GM15510 (cell line): ENCODE measurements around the gene FAM50B.

Experiments used
- POLR2A ChIP-seq: IDR thresholded peaks from 3 replicates; pipeline ENCODE4 v1.6.1; 2011; ENCODE audit warnings: borderline replicate concordance; ENCODE audit not compliant: insufficient read length; ENCODE audit errors: extremely low read depth

FAM50B gene

DNA sequence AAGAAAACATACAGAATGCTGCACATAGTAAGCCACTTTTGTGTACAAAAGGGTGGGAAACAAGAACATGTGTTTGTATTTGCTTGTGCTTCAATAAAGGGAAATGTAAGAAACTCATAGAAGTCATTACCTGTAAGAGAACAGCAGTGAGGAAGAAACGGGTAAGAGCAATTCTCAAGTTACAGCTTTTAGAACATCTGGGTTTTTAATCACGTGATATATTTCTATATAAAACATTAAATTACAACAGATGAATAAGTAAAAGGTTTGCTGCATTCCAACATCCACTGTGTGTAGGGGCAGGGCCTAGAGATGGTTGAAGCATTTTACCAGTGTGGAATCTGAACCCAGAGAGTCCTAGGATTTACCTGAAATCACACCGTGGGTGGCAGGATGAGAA lies 36.6 kb upstream of the FAM50B start:
- no peak for TF ChIP-seq POLR2A

DNA sequence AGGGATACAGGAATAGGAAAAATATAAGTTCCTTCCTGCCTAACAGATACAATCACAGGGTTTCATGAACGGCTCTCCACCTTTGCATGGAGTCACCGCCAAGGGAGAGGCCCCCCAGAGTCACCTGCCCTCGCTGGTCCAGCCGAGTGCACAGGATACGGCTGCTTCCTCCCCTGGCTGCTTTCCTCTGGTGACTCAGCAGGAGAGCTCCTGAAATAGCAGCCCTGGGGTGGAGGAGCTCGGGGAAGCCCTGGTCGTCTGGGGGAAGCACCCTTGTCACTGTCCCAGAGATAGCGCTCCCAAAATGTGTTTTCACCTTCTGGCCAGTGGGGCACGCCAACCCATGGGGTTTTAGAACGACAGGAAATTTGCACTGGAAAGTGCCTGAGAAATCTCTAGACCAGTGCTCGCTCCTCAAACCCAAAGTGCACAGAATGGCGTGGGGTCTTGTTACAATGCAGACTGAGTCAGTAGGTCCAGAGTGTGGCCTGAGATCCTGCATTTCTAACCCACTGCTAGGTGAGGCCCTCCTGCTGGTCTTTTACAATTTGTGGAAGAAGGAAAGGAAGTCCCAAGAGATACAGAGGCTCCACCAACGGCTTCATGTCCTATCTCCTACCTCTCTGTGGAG lies 35.9 kb upstream of the FAM50B start:
- no peak for TF ChIP-seq POLR2A

DNA sequence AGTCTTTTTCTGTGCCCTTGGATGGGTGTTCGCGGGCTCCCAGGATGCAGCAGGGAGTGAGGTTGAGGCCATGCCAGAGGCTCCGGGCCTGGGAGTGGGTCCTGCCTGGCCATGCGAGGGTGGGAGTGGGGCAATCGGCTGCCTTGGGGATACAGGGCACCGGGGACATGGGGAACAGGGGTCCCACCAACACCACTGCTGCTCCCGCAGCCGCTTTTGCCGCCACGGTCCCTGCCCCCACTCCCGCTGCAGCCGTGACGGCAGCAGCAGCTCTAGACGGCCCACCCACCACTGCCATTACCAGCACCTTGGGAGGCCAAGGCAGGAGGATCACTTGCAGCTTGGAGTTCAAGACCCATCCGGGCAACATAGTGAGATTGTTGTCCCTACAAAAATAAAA lies 35.3 kb upstream of the FAM50B start:
- no peak for TF ChIP-seq POLR2A

DNA sequence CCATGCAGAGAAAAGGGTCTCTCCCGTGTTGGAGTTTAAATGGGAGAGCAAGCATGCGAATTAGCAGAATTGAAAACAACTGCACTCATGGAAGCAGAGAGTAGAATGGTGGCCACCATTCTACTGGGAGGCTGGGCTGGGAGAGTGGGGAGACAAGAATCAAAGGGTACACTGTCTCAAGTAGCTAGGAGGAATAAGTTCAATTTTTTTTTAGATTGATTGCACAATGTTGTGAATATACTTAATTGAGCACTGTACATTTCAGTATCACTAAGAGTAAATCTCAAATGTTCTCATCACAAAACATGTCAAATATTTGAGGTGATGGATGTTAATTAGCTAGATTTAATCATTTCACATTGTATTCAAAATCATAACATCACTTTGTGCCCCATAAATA lies 34.6 kb upstream of the FAM50B start:
- no peak for TF ChIP-seq POLR2A

DNA sequence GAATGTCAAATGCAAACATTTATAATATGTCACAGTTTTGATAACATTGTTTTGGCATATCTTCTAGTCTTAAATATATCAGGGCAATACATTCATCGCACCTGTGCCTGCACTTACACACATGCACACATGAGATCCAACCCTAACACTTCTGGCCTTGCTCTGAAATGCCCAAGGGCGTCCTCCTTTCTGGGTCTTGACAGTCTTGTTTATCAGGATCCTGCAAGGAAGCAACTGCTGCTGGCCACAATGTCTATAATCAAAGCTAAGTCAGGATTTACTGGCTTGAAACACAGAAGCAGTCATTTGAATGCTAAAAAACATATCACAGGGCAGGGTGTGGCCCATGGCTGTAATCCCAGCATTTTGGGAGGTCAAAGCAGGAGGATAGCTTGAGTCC lies 32.9 kb upstream of the FAM50B start:
- no peak for TF ChIP-seq POLR2A

DNA sequence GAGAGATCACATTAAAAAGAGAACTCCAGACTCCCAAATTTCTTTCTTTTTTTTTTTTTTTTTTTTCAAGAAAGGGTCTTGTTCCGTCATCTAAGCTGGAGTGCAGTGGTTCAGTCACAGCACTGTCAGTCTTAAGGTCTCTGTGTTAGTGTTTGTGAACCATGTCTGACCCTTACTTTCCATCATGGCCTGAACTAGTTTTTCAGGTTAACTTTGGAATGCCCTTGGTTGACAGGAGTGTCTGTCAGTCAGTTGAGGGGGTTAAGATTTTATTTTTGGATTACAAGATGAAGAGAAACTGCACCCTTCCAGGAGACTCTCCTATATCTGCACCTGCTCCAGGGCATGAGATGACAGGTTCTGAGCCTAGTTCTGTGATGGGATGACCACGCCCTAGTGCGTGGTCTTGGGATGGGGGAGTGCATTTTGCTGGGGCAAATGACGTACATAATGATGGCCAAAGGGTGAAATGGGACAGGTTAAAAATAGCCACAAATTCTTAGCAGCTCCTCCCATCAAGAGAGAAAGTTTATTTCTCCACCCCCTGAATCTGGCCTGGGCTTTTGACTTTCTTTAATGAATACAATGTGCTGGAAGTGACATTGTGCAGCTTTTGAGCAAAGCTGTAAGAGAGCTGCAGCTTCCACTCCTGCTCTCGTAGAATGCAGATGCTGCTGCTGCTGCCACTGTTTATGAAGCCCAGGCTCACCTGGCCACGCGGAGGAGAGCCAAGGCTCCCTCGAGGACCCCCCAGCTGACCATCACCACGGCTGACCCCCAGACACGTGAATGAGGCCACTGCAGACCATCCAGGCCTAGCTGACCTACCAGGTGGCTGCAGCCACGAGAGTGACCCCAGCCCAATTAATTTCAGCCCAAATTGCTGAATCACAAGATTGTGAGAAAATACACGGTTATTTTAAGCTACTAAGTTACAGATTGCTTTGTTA lies 29.7 kb upstream of the FAM50B start:
- TF ChIP-seq POLR2A: no peak

DNA sequence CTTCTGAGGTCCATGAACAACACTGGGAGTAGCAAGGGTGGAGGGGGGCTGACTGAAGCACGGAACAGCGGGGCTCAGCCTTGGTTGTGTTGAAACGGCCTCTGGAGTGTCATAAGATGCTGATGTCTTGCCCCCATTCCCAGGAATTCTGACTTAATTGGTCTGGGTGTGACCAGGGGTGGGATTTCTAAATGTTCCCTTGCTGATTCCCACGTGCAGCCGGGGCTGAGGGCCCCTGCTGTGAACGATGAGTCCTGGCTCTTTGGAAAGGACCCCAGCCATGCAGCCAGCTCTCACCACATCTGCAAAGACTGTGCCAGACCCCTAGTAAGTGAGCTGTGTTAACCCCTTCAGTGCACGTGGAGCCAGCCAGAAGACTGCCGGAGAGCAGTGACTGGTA lies 28.6 kb upstream of the FAM50B start:
- no peak for TF ChIP-seq POLR2A

DNA sequence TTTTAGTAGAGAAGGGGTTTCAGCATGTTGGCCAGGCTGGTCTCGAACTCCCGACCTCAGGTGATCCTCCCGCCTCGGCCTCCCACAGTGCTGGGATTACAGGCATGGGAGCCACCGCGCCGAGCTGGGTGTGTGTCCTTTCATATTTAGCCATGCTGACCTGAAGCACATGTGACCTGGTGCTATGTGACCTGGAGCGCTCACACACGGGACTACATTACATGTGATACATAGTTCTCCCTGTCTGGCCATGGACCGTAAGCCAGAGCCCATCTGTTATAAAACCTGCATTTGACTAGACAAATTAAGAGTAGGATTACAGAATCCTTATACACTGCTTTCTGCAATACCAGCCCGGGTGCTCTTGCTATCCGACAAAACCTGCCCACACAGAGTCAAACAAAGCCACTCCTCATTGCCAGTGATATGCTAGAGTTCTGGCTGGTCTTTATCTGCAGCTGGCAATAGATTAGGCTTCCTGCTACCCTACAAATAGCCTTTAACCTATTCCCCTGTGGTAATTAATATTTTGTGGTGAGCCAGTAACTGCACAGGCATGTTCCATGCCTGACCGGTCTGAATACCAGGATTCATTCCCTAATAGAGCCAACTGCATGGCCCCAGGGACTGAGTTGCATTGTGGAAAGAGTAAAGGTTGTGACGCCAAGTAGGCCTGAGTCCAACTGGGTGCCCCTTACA lies 26.3 kb upstream of the FAM50B start:
- no peak for TF ChIP-seq POLR2A

DNA sequence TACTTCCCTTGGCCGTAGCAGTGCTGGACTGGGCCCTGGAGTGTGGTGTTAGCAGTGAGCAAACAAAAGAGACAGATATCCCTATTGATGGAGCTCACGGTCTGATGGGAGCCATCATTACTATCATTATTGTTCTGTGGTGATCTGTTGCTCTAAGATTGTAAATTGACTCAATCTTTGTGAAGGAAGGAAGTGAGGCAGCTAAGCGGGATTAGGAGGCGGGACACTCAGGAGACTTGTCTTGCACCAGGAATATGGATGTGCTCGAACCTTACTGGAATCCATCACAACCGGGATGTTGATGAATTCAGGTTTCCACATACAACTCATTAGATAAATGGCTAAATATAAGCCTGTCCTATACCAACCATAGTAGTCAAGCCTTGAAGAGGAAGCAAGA lies 25.5 kb upstream of the FAM50B start:
- no peak for TF ChIP-seq POLR2A

DNA sequence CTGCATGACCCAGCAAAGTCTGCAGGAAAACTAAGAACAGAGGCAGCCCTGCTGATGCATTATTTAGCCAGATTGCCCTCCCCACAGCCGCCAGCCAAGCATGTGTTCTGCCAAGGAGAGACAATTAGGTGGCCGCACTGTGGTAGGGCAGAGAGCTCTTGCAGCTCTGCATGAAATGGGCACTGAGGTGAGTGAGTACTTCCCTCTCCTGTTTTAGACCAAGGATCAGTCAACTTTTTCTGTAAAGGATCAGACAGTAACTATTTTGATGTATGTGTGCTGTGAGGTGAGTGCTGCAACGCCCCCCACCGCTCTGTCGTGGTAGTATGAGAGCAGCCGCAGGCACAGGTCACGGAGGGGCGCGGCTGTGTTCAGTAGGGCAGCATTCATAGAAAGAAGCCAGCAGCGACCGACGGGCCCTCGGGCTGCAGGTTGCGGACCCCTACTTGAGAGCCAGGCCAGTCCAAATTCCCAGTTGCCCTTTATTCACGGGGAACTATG lies 23.8 kb upstream of the FAM50B start:
- TF ChIP-seq POLR2A: no peak

DNA sequence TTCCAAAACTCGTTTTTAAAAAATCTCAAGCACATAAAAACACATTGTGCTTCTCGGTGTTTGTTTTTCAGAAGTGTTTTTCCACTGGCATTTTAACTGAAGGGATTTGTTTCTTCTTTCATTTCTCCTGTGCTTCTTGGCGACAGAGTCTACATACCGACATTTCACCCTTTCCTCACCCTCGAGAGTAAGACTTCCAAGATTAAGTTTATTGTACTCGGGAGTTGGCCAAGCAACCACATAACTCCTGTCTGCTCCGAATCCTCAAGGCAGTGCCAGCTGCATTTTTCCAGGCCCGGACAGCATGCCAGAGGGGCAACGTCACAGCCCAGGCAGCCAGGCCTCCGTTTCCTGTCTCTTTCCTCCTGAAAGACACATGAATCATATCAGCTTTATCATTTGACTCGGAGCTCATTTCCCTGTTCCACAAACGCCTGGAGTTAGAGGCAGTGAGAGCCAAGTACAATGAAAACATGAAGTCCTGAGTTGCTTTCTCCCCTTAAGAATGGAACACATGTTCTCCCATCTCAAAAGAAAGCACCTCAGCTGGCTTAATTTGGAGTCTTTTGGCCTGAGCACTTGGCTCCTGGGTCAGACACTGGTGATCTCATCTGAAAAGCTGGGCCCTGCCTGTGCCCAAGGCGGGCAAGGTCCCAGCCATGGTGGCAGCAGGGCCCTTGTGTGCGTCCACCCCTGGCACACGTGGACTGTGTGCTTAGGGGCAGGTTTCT lies 23.2 kb upstream of the FAM50B start:
- TF ChIP-seq POLR2A: no peak

DNA sequence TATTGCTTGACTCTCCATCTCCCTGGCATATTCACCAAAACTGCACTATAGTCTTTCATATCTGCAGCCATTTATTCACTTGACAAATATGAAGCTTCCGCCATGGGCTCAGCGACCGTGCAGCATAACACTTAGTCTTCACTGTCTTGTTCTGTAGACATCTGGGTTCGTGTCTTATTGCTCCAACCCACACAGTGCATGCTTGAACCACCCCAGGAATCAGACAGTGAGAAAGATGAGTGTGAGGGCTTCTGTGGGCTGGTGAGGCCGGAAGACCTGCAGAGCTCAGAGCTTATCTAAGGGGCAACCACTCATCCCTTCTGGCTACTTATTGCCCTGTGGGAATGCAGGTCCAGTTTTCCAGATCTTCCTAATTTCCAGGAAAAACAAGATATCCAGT lies 19.9 kb upstream of the FAM50B start:
- no peak for TF ChIP-seq POLR2A

DNA sequence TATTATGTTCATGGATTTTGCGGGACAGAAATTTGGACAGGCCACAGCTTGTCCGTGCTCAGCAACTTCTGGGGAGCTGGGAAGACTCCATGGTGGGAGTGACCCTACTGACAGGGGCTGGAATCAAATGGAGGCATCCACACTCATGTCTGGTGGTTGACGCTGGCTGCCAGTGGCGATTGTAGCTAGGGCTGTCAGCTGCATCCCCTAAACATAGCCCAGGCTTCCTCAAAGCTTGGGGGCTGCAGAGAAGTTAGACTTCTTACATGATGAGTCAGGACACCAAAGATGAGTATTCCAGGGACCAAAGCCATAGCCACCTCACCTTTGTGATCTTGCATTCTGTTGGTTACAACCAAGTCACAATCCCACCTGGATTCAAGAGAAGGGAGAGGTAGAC lies 18.4 kb upstream of the FAM50B start:
- no peak for TF ChIP-seq POLR2A

DNA sequence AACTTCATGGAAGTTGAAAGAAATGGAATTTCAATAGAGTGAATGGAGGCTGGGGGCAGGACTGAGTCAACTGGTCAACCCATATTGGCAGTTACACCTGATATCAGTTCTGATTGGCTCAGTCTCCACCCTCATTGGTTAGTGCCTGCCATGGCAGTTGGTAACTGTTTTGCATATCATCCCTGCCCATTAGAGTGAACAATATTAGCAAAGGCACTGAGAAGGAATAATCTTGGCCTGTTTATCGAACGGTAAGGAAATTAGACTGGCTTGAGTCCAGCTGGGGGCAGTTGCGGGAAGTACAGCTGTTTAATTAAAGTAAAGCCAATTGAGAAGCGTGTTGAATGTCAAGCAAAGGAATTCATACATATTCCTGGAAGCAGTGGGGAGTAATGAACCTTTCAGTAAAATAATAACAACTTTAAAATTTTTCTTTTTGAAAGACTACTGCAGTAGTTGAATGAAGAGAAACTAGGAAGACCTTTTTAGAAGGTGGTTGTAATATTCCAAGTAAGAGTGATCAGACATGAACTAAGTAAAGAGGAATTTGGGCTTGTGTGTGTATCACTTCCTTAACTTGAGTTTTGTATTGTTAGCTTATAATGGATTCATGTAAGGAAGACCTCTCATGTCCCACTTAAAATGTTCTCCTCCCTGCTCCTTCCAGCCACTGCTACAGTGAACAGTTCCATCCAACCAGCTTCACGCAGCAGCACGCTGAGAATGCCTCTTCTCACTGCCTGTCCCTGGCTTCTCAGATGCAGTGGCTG lies 17.2 kb upstream of the FAM50B start:
- no peak for TF ChIP-seq POLR2A
